ENCODE results near the gene PLEKHG4B.

PLEKHG4B gene

DNA sequence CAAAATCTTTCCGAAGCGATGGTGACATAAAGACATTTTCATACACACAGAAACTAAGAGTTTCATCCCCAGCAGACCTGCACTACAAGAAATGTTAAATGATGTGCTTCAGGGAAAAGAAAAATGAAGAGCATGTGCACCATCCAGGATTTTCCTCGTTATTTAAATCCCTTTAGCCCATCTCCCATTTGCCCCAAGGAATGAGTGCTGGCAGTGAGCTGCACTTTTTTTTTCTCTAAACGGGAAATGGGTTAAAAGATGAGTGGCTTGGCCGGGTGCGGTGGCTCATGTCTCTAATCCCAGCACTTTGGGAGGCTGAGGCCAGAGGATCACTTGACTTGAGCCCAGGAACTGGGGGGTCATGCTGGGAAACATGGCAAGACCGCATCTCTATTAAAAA is 92.5 kb downstream of the PLEKHG4B start:
- Mint-ChIP-seq H3K27ac (no peak overlapping the region), H3K27me3 (ENCODE audit: low read depth) (no peaks in the 10 kb centered on the region), H3K9me3 (no peaks in the 10 kb centered on the region), H3K4me3 (no peak overlapping the region), H3K4me1 (ENCODE audit: low read depth) (peaks cover 5% of the 10 kb centered on the region), H3K36me3 (ENCODE audit: low read depth) (no peaks in the 10 kb centered on the region)

DNA sequence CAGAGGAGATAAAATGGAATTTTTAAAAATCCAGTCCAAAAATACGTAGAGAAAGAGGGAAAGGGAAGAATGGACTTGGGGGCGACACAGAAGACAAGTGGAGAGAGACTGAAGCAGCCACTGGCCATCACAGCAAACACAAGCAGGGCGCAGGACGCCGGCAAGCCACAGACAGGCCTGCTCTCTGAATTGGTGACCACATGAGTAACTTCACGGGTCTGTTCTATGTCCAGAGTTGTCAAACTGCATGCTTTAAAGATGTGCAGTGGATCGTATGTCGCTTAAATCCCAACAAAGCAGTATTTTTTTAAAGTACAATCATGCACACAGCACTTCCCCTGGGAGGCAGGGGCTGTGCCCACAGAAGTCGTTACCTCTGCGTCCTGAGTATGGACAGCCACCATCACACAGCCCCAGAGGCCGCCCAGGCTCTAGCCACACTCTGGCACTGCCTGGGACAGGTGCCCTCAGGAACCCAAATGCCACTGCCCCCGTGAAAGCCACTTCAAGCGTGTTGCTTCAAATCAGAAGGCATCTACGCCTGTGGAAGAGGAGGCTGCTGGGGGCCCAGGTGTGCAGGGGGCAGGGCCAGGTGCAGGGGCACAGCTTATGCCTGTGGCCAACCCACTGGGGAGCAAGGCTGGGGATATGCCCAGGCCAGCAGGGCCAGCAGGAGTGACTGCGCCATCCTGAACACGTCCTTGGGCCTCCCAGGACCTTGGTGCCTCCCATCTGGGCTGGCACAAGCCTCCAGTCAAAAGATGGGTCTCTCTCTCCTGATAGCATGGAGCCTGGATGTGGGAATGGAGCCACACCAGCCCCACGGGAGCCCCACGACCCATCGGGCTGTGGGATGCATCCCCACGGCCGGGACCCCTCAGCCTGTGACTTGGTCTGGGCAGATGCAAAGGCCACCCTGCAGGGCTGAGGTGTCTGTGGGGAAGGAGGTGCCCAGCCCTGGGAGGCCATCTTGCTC is 93.4 kb downstream of the PLEKHG4B start:
- Mint-ChIP-seq H3K36me3 (ENCODE audit: low read depth) (no peaks in the 10 kb centered on the region), H3K27me3 (ENCODE audit: low read depth) (no peaks in the 10 kb centered on the region), H3K4me1 (ENCODE audit: low read depth) (peaks cover 7% of the 10 kb centered on the region), H3K9me3 (no peaks in the 10 kb centered on the region), H3K4me3 (no peak overlapping the region), H3K27ac (no peak overlapping the region)

DNA sequence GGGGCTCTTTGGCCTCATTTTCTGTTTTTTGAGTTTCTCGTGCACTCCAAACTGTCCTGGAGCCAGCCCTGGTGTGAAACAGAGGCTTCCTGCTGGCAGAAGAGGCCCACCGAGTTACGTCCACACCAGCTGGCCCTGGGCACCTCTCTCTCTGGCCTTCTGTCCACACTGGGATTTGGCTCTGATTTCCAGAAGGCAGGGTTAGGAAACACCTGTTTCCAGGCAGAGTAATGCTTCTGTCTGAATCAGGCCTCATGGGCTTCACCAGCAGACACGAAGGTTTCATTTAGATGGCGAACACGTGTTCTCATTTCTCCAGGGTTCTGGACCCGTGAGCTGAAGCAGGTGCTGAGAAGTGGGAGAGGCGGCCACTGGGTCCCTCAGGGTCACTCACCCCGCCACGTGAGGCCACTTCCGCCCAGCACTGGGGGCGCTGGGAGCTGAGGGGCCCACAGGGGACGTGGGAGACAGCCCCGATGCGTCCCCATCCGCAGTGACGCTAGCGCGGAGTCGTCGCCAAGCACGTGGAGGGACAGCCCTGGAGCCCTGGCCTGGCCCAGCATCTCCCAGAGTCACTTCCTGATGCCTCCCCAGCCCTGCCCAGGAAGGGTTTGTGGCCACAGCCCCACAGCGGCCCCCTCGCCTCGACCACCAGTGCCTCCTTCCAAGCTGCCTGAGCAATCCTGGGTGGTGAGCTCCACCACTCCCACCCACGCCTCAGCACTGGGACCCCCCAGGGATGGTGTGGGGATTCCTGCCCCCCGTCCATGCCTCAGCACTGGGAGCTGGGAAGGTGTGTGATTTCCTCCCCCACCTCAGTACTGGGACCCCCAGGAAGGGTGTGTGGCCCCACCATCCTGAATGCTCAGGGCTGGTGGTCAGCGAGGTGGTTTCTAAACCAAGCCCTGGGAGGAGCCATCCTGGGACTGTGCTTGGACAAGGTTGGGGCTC is 94.4 kb downstream of the PLEKHG4B start:
- no peak overlapping the region for H3K27ac Mint-ChIP-seq
- no peak overlapping the region for H3K4me3 Mint-ChIP-seq
- peaks cover 8% of the 10 kb centered on the region for H3K4me1 Mint-ChIP-seq (ENCODE audit: low read depth)
- no peaks in the 10 kb centered on the region for H3K36me3 Mint-ChIP-seq (ENCODE audit: low read depth)
- H3K9me3 Mint-ChIP-seq, result no peaks in the 10 kb centered on the region
- no peaks in the 10 kb centered on the region for H3K27me3 Mint-ChIP-seq (ENCODE audit: low read depth)

DNA sequence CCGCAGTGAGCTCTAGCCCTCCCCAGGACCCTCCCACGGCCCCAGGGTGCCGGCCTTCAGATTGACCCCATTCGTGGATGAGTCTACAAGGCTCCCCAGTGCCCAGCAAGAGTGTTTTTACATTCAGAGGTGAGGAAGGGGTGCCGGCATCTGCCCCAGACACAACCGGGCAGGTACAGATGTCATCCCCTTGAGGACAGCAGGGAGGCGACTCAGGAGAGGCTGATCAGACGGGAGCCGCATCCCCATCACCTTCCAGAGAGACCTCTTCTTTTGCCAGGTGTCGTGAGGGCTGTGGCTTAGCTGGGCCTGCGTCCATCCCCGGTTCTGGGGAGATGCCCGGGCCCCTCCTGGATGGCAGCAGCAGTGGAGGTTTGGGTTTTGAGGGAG is 95.1 kb downstream of the PLEKHG4B start:
- H3K4me3 Mint-ChIP-seq, result no peak overlapping the region
- H3K4me1 Mint-ChIP-seq (ENCODE audit: low read depth), result peaks cover 8% of the 10 kb centered on the region
- H3K27ac Mint-ChIP-seq, result no peak overlapping the region
- no peaks in the 10 kb centered on the region for H3K27me3 Mint-ChIP-seq (ENCODE audit: low read depth)
- H3K36me3 Mint-ChIP-seq (ENCODE audit: low read depth), result no peaks in the 10 kb centered on the region
- no peaks in the 10 kb centered on the region for H3K9me3 Mint-ChIP-seq

DNA sequence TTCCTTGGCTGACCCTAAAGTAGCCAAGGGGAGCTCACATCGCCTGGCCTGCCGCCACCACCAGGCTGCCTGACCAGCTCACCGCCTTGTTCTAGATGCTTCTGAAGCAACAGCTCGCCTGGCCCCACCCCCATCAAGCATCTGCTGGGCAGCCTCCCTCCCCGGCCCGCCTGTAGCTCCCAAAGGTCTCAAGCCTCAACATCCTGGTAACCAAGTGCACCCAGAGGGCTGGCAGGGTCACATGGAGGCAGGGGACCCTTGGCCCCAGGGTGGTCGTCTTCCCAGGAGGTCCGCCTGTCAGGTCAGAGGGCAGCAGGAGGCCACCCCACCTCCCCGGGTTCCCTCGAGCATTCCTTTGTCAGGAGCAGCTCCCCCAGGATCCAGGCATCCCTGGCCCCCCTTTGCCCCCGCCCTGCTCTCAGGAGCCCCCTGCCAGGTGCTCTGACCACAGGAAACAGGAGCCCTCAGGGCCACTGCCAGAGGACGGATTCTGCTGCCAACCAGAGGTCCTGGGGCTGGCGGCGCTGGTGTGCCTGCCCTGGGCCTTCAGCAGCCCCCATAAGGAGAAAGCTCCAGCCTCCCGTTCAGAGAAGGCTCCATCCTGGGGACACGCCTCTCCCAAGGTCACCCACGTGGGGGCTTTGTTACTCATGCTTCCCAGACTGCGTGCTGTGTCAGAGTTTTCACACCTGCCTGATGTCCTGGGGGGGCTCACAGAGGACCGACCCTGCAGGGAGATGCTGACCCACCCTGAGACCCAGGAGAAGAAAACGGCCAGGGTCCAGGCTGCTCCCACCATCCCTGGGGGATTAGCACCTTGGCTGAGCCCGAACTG is 95.9 kb downstream of the PLEKHG4B start:
- peaks cover 8% of the 10 kb centered on the region for H3K4me1 Mint-ChIP-seq (ENCODE audit: low read depth)
- H3K9me3 Mint-ChIP-seq, result no peaks in the 10 kb centered on the region
- no peaks in the 10 kb centered on the region for H3K27me3 Mint-ChIP-seq (ENCODE audit: low read depth)
- H3K36me3 Mint-ChIP-seq (ENCODE audit: low read depth), result no peaks in the 10 kb centered on the region
- no peak overlapping the region for H3K4me3 Mint-ChIP-seq
- no peak overlapping the region for H3K27ac Mint-ChIP-seq

DNA sequence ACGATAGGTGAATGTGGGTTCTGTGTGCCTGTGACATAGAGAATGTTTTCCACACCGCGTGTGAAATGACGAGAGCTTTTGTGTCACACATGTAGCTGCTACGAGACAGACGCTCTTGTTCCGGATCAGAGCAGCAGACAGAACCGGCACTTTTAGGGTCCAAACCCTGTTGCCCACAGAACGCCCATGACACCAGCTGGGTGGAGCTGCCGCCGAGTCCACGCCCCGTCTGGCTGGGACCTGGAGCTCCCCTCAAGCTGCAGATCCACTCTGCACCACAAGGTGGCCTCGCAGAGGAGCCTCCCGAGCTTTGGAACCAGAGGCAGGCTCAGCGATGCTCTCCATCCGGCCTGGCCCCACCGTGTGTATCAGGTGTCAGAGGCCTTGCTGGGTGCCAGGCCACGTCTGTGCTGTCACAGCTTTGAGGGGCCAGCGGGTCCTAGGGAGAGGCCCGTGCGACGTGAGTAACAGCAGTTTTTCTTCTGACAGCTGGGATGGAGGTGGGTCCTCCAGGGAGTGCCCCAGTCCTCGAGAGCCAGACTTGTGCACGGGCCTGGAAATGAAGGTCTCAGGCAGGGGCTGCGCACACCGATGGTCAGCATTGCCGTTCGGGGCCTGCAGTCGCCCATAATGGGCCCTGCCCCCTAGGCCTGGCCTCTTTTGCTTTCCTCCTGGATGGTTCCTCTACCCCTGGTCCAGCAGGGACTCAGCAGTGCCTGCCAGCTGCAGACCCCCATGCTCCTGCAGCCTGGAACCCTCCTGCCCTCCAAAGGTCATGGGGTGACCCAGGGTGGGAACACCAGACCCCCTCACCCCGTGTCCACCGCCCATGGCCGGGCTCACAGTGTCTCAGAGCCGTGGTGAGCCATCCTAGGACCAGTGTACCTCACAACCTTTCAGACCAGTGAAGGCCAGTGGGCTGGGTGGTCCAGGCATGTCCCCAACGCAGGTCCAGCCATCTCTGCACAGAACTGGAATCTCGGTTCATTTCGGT is 96.8 kb downstream of the PLEKHG4B start:
- H3K4me1 Mint-ChIP-seq (ENCODE audit: low read depth), result peaks cover 8% of the 10 kb centered on the region
- H3K36me3 Mint-ChIP-seq (ENCODE audit: low read depth), result no peaks in the 10 kb centered on the region
- no peaks in the 10 kb centered on the region for H3K9me3 Mint-ChIP-seq
- no peaks in the 10 kb centered on the region for H3K27me3 Mint-ChIP-seq (ENCODE audit: low read depth)
- peak overlapping the region; percentile 41 for H3K27ac Mint-ChIP-seq
- H3K4me3 Mint-ChIP-seq, result no peak overlapping the region

DNA sequence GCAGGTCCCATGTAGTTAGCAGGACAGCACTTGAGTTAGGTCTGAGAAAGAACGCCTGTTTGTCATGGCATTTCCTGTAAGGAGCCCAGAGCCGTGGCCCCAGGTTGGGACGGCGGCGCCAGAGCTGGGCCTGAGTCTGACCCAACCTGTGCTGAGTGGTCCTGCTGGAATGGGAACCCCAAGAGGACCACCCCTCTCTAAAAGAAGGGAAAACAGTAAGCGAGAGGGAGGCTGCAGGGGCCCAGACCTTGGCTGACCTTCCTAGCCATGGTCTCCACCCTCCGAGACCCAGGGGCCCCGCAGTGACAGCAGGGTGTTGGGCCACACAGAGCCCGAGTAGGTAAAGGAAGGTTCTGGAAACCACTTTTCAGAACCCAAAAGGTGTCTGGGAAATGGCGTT is 97.5 kb downstream of the PLEKHG4B start:
- H3K4me1 Mint-ChIP-seq (ENCODE audit: low read depth), result peaks cover 8% of the 10 kb centered on the region
- no peaks in the 10 kb centered on the region for H3K9me3 Mint-ChIP-seq

DNA sequence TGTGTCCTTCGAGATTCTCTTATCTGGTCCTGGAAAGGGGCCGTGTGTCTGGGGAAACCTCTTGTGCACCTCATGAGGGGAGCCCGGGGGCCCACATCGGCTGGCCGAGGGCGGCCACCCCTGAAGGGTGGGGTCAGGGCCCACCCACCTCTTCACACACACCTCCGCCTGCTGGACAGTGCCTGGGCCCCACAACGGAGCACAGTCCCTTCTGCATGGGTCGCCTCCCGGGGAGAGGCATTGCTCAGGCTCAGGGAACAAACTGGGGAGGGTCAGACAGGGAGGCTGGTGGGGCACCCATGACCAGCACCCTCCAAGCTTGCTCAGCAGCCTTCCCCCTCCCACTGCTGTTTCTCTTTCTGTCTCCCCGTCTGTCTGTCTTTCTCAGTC is 98.0 kb downstream of the PLEKHG4B start:
- no peaks in the 10 kb centered on the region for H3K36me3 Mint-ChIP-seq (ENCODE audit: low read depth)
- no peaks in the 10 kb centered on the region for H3K27me3 Mint-ChIP-seq (ENCODE audit: low read depth)
- H3K4me1 Mint-ChIP-seq (ENCODE audit: low read depth), result peaks cover 8% of the 10 kb centered on the region
- H3K27ac Mint-ChIP-seq, result no peak overlapping the region
- H3K9me3 Mint-ChIP-seq, result no peaks in the 10 kb centered on the region
- H3K4me3 Mint-ChIP-seq, result no peak overlapping the region

More for the DNA sequence above, 97.5 kb downstream of the PLEKHG4B start:
- H3K27me3 Mint-ChIP-seq (ENCODE audit: low read depth), result no peaks in the 10 kb centered on the region
- H3K4me3 Mint-ChIP-seq, result no peak overlapping the region
- H3K27ac Mint-ChIP-seq, result no peak overlapping the region
- H3K36me3 Mint-ChIP-seq (ENCODE audit: low read depth), result no peaks in the 10 kb centered on the region

DNA sequence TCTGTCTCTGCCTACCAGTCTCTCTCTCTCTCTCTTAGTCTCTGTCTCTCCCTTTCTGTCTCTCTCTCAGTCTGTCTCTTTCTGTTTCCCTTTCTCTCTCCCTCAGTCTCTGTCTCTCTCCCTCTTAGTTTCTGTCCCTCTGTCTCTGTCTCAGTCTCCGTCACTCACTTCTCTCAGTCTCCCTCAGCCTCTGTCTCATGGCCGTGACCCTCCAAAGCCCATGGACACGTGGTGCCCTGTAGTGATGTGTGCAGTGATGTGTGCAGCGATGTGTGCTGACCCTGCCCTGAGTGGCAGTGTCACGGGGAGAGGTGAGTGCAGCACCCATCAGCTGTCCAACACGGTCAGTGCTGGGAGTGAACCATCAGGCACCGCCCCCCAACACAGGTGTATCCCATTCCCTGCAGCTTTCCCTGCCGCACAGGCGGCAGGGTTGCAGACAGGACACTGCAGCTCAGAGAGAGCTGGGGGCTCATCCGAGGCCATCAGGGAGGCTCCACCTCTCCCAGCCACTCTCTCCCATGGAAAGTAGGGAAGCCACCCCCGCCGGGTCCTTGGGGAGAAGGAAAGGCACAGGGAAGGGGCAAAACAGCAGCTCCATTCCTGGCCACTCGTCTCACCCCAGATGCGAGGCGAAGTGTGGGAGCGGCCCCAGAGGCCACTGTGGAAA is 98.5 kb downstream of the PLEKHG4B start:
- Mint-ChIP-seq H3K9me3 (no peaks in the 10 kb centered on the region), H3K36me3 (ENCODE audit: low read depth) (no peaks in the 10 kb centered on the region), H3K4me1 (ENCODE audit: low read depth) (peaks cover 8% of the 10 kb centered on the region), H3K27ac (no peak overlapping the region), H3K4me3 (no peak overlapping the region), H3K27me3 (ENCODE audit: low read depth) (no peaks in the 10 kb centered on the region)

DNA sequence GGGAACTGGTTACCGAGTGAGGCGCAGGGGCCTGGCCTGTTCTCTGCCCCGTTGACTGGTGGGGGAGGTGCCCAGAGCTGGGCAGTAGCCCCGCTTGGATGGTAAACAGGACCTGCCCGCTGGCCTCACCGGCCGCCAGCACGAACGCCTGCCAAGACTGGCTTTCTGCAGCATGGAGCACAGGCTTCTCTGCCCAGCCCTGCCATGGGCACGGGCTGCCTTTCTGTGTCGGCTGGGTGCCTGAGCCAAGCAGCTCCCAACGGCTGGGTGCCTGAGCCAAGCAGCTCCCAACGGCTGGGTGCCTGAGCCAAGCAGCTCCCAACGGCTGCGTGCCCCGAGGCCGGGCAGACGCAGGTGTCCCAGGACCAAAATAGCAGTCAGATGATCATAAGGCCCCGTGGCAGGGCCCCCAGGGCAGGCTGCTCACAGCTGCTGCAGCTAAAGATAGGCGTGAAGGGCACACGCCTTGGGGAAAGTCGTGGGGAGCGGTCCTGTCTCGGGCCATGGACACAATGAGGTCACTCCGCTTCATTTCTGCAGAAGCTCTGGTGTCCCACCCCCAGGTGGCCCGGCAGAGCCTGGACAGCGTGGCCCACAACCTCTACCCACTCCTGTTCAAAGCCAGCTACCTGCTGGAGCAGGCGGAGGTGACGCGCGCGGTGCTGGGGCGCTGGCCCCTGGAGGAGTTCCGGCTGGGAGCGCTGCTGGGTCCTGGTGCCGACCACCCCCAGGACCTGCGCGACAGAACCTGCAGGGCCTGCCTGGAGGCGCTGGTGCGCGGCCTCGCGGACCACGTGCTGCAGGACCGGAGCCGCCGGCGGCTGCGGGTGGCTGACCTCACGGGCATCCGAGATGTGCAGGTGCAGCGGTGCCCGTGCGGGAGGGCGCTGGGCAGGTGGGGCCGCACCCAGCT is 99.3 kb downstream of the PLEKHG4B start, which contains the start of gene LRRC14B:
TSS of gene LRRC14B (plus strand) at position 460 of the 913 bp plus-strand sequence. CDS start at position 504, 44 bp downstream.
- H3K36me3 Mint-ChIP-seq (ENCODE audit: low read depth), result no peaks in the 10 kb centered on the region
- no peaks in the 10 kb centered on the region for H3K27me3 Mint-ChIP-seq (ENCODE audit: low read depth)
- no peaks in the 10 kb centered on the region for H3K9me3 Mint-ChIP-seq
- H3K4me1 Mint-ChIP-seq (ENCODE audit: low read depth), result peaks cover 8% of the 10 kb centered on the region
- H3K4me3 Mint-ChIP-seq, result no peak within 1 kb of the TSS
- H3K27ac Mint-ChIP-seq, result no peak within 1 kb of the TSS

DNA sequence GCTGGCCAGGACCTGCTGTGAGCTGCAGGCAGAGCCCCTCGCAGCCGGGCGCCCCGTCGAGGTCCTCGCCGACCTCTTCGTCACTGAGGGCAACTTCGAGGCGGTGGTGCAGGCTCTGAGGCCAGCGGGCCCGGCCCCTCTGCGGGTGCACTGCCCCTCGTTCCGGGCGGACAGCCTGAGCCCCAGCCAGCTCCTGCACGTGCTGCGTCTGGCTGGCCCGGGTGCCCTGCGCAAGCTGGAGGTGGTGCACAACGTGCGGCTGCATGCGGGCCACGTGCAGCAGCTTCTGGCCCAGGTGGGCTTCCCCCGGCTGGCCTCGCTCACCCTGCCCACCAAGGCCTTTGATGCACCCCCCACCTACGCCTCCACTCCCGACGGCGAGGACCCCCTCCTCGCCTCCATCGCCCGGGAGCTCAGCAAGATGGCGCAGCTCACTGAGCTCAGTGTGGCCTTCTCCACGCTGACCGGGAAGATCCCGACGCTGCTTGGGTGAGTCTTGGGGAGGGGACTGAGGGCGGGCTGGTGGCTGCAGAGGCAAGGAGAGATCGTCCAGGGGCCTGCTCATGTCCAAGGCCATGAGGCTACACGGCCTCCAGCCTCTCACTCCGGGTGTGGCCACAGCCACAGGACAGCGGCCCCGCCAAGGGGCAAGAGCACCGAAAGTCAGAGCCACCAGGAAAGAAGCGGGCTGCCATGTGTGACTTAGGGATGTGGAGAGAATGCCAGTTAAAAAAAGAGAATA is 100.2 kb downstream of the PLEKHG4B start:
- Mint-ChIP-seq H3K4me3 (no peak overlapping the region), H3K4me1 (ENCODE audit: low read depth) (peaks cover 8% of the 10 kb centered on the region)

DNA sequence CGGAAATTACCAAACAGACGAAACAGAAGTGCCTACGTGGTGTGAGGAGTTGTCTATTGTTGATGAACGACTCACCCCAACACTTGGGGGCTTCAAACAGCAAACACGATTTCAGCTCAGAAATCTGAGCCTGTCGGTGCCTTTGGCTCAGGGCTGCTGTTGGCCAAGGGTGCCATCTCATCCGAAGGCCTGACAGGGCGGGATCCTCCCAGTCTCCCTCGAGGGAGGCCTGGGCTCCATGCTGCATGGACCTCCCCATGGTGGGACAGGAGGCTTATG is 100.7 kb downstream of the PLEKHG4B start:
- Mint-ChIP-seq H3K9me3 (no peaks in the 10 kb centered on the region), H3K36me3 (ENCODE audit: low read depth) (no peaks in the 10 kb centered on the region), H3K27ac (no peak overlapping the region)

More for the DNA sequence above, 100.2 kb downstream of the PLEKHG4B start:
- H3K36me3 Mint-ChIP-seq (ENCODE audit: low read depth), result no peaks in the 10 kb centered on the region
- no peak overlapping the region for H3K27ac Mint-ChIP-seq
- no peaks in the 10 kb centered on the region for H3K9me3 Mint-ChIP-seq
- no peaks in the 10 kb centered on the region for H3K27me3 Mint-ChIP-seq (ENCODE audit: low read depth)

More for the DNA sequence above, 100.7 kb downstream of the PLEKHG4B start:
- Mint-ChIP-seq H3K4me3 (no peak overlapping the region), H3K4me1 (ENCODE audit: low read depth) (peaks cover 8% of the 10 kb centered on the region), H3K27me3 (ENCODE audit: low read depth) (no peaks in the 10 kb centered on the region)
